Ovary (tissue), 9 donors: ENCODE measurements around the gene ZMYM1. TPM values are rescaled to one million over a fixed set of nuclear protein-coding genes. Genes with fewer than 3 reads are reported as not detected.
"Not testable (repeated sequence)": the region's sequence is repeated elsewhere in the genome, so short reads cannot be mapped to it uniquely, and the experiment has no call there.

ENCODE experiments used
- DNase-seq, 5 donors: peaks; one replicate each; pipeline ENCODE4 v3.0.0-alpha.2; 2019 to 2020
- H3K27ac ChIP-seq, 2 donors: fragments of 200-600 bp; one replicate each; pipeline versions ENCODE4 v1.5.1 to v1.8.0; 2019 to 2022
- H3K27me3 ChIP-seq: fragments of 200-600 bp; one replicate; pipeline ENCODE4 v1.8.0; 2022
- H3K36me3 ChIP-seq: fragments of 200-600 bp; sonication (generic); one replicate; pipeline ENCODE4 v1.5.1; 2019
- H3K4me1 ChIP-seq: one replicate; pipeline ENCODE4 v1.8.1; 2013; ENCODE audit warnings: mild to moderate bottlenecking, moderate library complexity; ENCODE audit not compliant: insufficient read depth
- H3K4me3 ChIP-seq: fragments of 200-600 bp; sonication (generic); one replicate; pipeline ENCODE4 v1.5.1; 2017
- H3K9me3 ChIP-seq, 2 donors: fragments of 200-600 bp in 1 of 2; sonication (generic) in 1 of 2; one replicate each; pipeline versions ENCODE4 v1.5.1 to v1.8.1; 2013 to 2019; ENCODE audit warnings: mild to moderate bottlenecking in 1 of 2, moderate library complexity in 1 of 2
- EP300 ChIP-seq: sonication (generic); formaldehyde crosslinking; IDR thresholded peaks from one replicate; pipeline ENCODE4 v1.6.1; 2017; ENCODE audit warnings: antibody characterized with exemption
- POLR2A ChIP-seq: fragments of 450-650 bp; IDR thresholded peaks from one replicate; pipeline ENCODE4 v1.6.1; 2017; ENCODE audit warnings: antibody characterized with exemption, mild to moderate bottlenecking, moderate library complexity
- WGBS, 3 donors: extraction: QIAGEN DNeasy Blood & Tissue Kit in 1 of 3; methylation state at CpG; one replicate each; pipeline versions ENCODE4 v1.1.5 to v1.1.7; 2013 to 2017; 5-methylcytosine and 5-hydroxymethylcytosine counted together
- intact Hi-C, 4 donors: fragments of 100-400 bp; cut with DNase I; formaldehyde crosslinking; loops; one replicate each; pipeline versions ENCODE4 v1.11.0 to v1.15.1; 2022 to 2023
- polyA plus RNA-seq, 2 donors: library from polyadenylated mRNA; stranded (reverse); fragments of 200-250 nt in 1 of 2; fragments of 350-450 nt in 1 of 2; fragmentation: Illumina TruSeq in 1 of 2; extraction: RNeasy Lipid Tissue Mini Kit (QIAGEN cat#74804) in 1 of 2; gene quantifications; one replicate each; pipeline ENCODE4 v1.2.3, GENCODE V29; 2013 to 2014
- total RNA-seq, 7 donors: library from RNA; depleted of rRNA in 2 of 7; stranded (reverse); fragments of >200 nt in 2 of 7; fragmentation: NEBNext Ultra II Directional in 3 of 7; extraction: Animal tissue kit (Norgen Biotek cat#: 25700) in 3 of 7; gene quantifications; one replicate each; pipeline versions ENCODE4 v1.1.0 to v1.2.4, GENCODE V29; 2016 to 2023
- TF ChIP-seq, protein P1 (sequence below), 3 donors: fragments of 450-650 bp in 2 of 3; fragments of 200-600 bp in 1 of 3; IDR thresholded peaks; one replicate each; pipeline versions ENCODE4 v1.5.1 to v1.8.0; 2016 to 2022; ENCODE audit warnings: antibody characterized with exemption in 3 of 3, mild to moderate bottlenecking in 1 of 3
- donor health status: DM: no; HTN: no; CAD: no; lungs with moderate emphysema.
- donor health status: DM: no; HTN: no; CAD: no.
- donor health status: Bipolar disorder and iron deficiency.
- donor health status: DM: yes; HTN: yes; CAD: no.
- donor health status: DM: no; HTN: no; CAD: no.
- donor health status: DM: yes; HTN: yes; CAD: no.

The ZMYM1 gene
- total and polyA plus RNA-seq, 9 donors = 5.3 to 19.9 (median 16.3) TPM

GRCh38 chr1:35049116-35049515 lies 30.1 kb upstream of the ZMYM1 start:
- TF ChIP-seq POLR2A = no peak
- TF ChIP-seq EP300 = no peak
- TF ChIP-seq, protein P1, sequence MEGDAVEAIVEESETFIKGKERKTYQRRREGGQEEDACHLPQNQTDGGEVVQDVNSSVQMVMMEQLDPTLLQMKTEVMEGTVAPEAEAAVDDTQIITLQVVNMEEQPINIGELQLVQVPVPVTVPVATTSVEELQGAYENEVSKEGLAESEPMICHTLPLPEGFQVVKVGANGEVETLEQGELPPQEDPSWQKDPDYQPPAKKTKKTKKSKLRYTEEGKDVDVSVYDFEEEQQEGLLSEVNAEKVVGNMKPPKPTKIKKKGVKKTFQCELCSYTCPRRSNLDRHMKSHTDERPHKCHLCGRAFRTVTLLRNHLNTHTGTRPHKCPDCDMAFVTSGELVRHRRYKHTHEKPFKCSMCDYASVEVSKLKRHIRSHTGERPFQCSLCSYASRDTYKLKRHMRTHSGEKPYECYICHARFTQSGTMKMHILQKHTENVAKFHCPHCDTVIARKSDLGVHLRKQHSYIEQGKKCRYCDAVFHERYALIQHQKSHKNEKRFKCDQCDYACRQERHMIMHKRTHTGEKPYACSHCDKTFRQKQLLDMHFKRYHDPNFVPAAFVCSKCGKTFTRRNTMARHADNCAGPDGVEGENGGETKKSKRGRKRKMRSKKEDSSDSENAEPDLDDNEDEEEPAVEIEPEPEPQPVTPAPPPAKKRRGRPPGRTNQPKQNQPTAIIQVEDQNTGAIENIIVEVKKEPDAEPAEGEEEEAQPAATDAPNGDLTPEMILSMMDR (IDR thresholded peaks at IDR 0.05) = no peak
- H3K9me3 ChIP-seq = no peaks in the 10 kb centered on the region
- intact Hi-C loops = no loop called here
- no peak overlapping the region for H3K4me3 ChIP-seq
- H3K4me1 ChIP-seq = no peaks in the 10 kb centered on the region
- 53 to 65% (median 62%) methylated on average over 12 of the region's 12 CpGs for WGBS, 3 donors
- H3K36me3 ChIP-seq = no peaks in the 10 kb centered on the region
- H3K27ac ChIP-seq = no peak overlapping the region
- no peaks in the 10 kb centered on the region for H3K27me3 ChIP-seq
- no peak for DNase-seq

GRCh38 chr1:35053433-35053832 lies 25.8 kb upstream of the ZMYM1 start:
- DNase-seq = no peak
- intact Hi-C loops = no loop called here
- WGBS, 3 donors = 78 to 90% (median 83%) methylated on average over 3 of the region's 3 CpGs

DNA sequence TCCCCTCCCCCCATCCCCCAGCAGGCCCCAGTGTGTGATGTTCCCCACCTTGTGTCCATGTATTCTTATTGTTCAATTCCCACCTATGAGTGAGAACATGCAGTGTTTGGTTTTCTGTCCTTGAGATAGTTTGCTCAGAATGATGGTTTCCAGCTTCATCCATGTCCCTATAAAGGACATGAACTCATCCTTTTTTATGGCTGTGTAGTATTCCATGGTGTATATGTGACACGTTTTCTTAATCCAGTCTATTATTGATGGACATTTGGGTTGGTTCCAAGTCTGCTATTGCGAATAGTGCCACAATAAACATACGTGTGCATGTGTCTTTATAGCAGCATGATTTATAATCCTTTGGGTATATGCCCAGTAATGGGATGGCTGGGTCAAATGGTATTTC lies 24.9 kb upstream of the ZMYM1 start:
- DNase-seq, H3K36me3 ChIP-seq, intact Hi-C loops, H3K9me3 ChIP-seq, H3K4me1 ChIP-seq, H3K27me3 ChIP-seq, H3K27ac ChIP-seq, H3K4me3 ChIP-seq: not testable (repeated sequence)
- WGBS, 3 donors = 67 to 74% (median 72%) methylated on average over 3 of the region's 3 CpGs

More at GRCh38 chr1:35053433-35053832, 25.8 kb upstream of the ZMYM1 start:
- Histone ChIP-seq H3K27ac (no peak overlapping the region), H3K36me3 (no peaks in the 10 kb centered on the region), H3K9me3 (no peaks in the 10 kb centered on the region), H3K27me3 (no peaks in the 10 kb centered on the region), H3K4me3 (no peak overlapping the region), H3K4me1 (no peaks in the 10 kb centered on the region)
- TF ChIP-seq EP300 (no peak), POLR2A (no peak)
- TF ChIP-seq, protein P1 (IDR thresholded peaks at IDR 0.05) = no peak

DNA sequence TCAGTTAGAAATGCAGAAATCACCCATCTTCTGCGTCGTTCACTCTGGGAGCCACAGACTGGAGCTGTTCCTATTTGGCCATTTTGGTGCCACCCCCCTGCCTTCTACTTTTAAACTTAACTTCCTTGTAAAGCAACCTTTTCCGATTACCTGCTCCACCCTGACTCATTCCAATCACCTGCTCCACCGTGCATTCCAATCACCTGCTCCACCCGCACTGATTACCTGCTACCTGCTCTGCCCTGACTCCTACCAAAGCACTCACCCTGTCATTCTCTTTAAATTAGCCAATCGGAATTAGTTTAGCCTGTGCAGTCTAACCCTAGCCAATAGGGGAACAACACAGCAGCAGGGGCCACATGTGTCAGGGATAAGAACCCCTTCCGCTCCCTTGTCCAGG lies 20.9 kb upstream of the ZMYM1 start:
- 91 to 94% (median 94%) methylated on average over 7 of the region's 7 CpGs for WGBS, 3 donors
- H3K4me3 ChIP-seq, DNase-seq, H3K27me3 ChIP-seq, H3K27ac ChIP-seq, H3K36me3 ChIP-seq, intact Hi-C loops, H3K9me3 ChIP-seq, H3K4me1 ChIP-seq: not testable (repeated sequence)

GRCh38 chr1:35058988-35059387 lies 20.2 kb upstream of the ZMYM1 start:
- DNase-seq = no peak
- Histone ChIP-seq H3K36me3 (no peaks in the 10 kb centered on the region), H3K27ac (no peak overlapping the region), H3K4me1 (no peaks in the 10 kb centered on the region), H3K4me3 (no peak overlapping the region), H3K27me3 (no peaks in the 10 kb centered on the region), H3K9me3 (no peaks in the 10 kb centered on the region)
- 78 to 87% (median 82%) methylated on average over 2 of the region's 2 CpGs for WGBS, 3 donors
- TF ChIP-seq EP300 = no peak
- TF ChIP-seq, protein P1 (IDR thresholded peaks at IDR 0.05) = no peak
- intact Hi-C loops = no loop called here
